Right atrium auricular region (tissue), 2 donors: ENCODE data around the gene ITIH4. TPM values are rescaled to one million over a fixed set of nuclear protein-coding genes. Genes with fewer than 3 reads are reported as not detected.

ENCODE experiments used
- DNase-seq: peaks from one replicate; pipeline ENCODE4 v3.0.0-alpha.2; 2019; ENCODE audit warnings: low spot score
- H3K27ac ChIP-seq, 2 donors: fragments of 200-600 bp; sonication (generic); 1 replicate in 1 of 2; 2 replicates in 1 of 2; pipeline ENCODE4 v1.5.1; 2016 to 2019
- H3K27me3 ChIP-seq, 2 donors: fragments of 200-600 bp; sonication (generic); one replicate each; pipeline versions ENCODE4 v1.5.1 to v1.6.0; 2017 to 2019
- H3K36me3 ChIP-seq: fragments of 200-600 bp; sonication (generic); one replicate; pipeline ENCODE4 v1.5.1; 2016
- H3K4me1 ChIP-seq, 2 donors: fragments of 200-600 bp; sonication (generic); one replicate each; pipeline versions ENCODE4 v1.5.1 to v1.6.0; 2017 to 2019
- H3K4me3 ChIP-seq, 2 donors: fragments of 200-600 bp; sonication (generic); 1 replicate in 1 of 2; 2 replicates in 1 of 2; pipeline ENCODE4 v1.5.1; 2017 to 2019; ENCODE audit warnings: mild to moderate bottlenecking in 1 of 2, moderate library complexity in 1 of 2
- H3K9me3 ChIP-seq, 2 donors: fragments of 200-600 bp; sonication (generic); one replicate each; pipeline ENCODE4 v1.5.1; 2019
- CTCF ChIP-seq, 2 donors: fragments of 200-600 bp; sonication (generic); IDR thresholded peaks; one replicate each; pipeline ENCODE4 v1.5.1; 2019; ENCODE audit warnings: antibody characterized with exemption in 2 of 2
- total RNA-seq, 2 donors: library from RNA; depleted of rRNA; stranded (reverse); fragments of >200 nt; gene quantifications; one replicate each; pipeline ENCODE4 v1.1.0, GENCODE V29; 2016

The ITIH4 gene
- total RNA-seq, 2 donors from 2014 or later = 1.2 TPM; not detected in 1

GRCh38 chr3:52824037-52824436 lies 6.4 kb downstream of the ITIH4 start:
- H3K36me3 ChIP-seq = peaks cover 8% of the 10 kb centered on the region
- no peak for TF ChIP-seq CTCF (IDR thresholded peaks at IDR 0.05)
- no peak for DNase-seq

GRCh38 chr3:52822363-52822762 lies 8.1 kb downstream of the ITIH4 start:
- no peak overlapping the region for H3K4me3 ChIP-seq
- DNase-seq = no peak
- TF ChIP-seq CTCF (IDR thresholded peaks at IDR 0.05) = no peak
- no peaks in the 10 kb centered on the region for H3K9me3 ChIP-seq
- H3K36me3 ChIP-seq = peaks cover 8% of the 10 kb centered on the region
- H3K27me3 ChIP-seq = no peaks in the 10 kb centered on the region
- H3K27ac ChIP-seq = no peak overlapping the region
- H3K4me1 ChIP-seq = no peaks in the 10 kb centered on the region

More at GRCh38 chr3:52824037-52824436, 6.4 kb downstream of the ITIH4 start:
- Histone ChIP-seq H3K4me1 (no peaks in the 10 kb centered on the region), H3K4me3 (no peak overlapping the region), H3K27me3 (no peaks in the 10 kb centered on the region), H3K9me3 (no peaks in the 10 kb centered on the region), H3K27ac (no peak overlapping the region)

GRCh38 chr3:52820736-52821135 lies 9.7 kb downstream of the ITIH4 start:
- TF ChIP-seq CTCF (IDR thresholded peaks at IDR 0.05) = peak; percentile 18 to 43
- no peak overlapping the region for H3K27ac ChIP-seq
- H3K36me3 ChIP-seq = peaks cover 8% of the 10 kb centered on the region
- H3K27me3 ChIP-seq = no peaks in the 10 kb centered on the region
- no peak for DNase-seq
- H3K4me3 ChIP-seq = no peak overlapping the region
- H3K9me3 ChIP-seq = no peaks in the 10 kb centered on the region
- H3K4me1 ChIP-seq = no peaks in the 10 kb centered on the region

GRCh38 chr3:52819936-52820335 lies 10.5 kb downstream of the ITIH4 start:
- Histone ChIP-seq H3K4me1 (no peaks in the 10 kb centered on the region), H3K27ac (no peak overlapping the region), H3K9me3 (no peaks in the 10 kb centered on the region), H3K36me3 (peaks cover 8% of the 10 kb centered on the region), H3K4me3 (no peak overlapping the region), H3K27me3 (no peaks in the 10 kb centered on the region)
- no peak for DNase-seq
- TF ChIP-seq CTCF (IDR thresholded peaks at IDR 0.05) = no peak

- no peaks in the 10 kb centered on the region for H3K4me1 ChIP-seq
- H3K4me3 ChIP-seq = no peak overlapping the region
- TF ChIP-seq CTCF (IDR thresholded peaks at IDR 0.05) = no peak
- no peak for DNase-seq
- H3K36me3 ChIP-seq = no peaks in the 10 kb centered on the region
- H3K27ac ChIP-seq = no peak overlapping the region
- no peaks in the 10 kb centered on the region for H3K27me3 ChIP-seq
- H3K9me3 ChIP-seq = no peaks in the 10 kb centered on the region
Observed at GRCh38 chr3:52817860-52818259, 12.6 kb downstream of the ITIH4 start.

GRCh38 chr3:52817221-52817620 lies 13.3 kb downstream of the ITIH4 start:
- Histone ChIP-seq H3K4me1 (no peaks in the 10 kb centered on the region), H3K9me3 (no peaks in the 10 kb centered on the region), H3K27me3 (no peaks in the 10 kb centered on the region), H3K27ac (no peak overlapping the region), H3K36me3 (no peaks in the 10 kb centered on the region), H3K4me3 (no peak overlapping the region)
- TF ChIP-seq CTCF (IDR thresholded peaks at IDR 0.05) = no peak
- no peak for DNase-seq
